ENCODE data around the gene RTN1. TPM values are rescaled to one million over a fixed set of nuclear protein-coding genes. Genes with fewer than 3 reads are reported as not detected.
A peak's percentile ranks its signal among the peaks of the same experiment; 100 is the strongest.

The RTN1 gene
- total RNA-seq, 1 experiment from 2014 or later = 9.8 TPM

- DNase-seq (ENCODE audit: unreplicated experiment) = no peak
- no TSS peak for BruUV-seq (replicated peaks)
- no peaks in the 10 kb centered on the region for H3K9me3 Mint-ChIP-seq (ENCODE audit: unreplicated experiment)
- no peak for TF ChIP-seq CTCF (IDR thresholded peaks at IDR 0.05; ENCODE audit: unreplicated experiment)
- ChIA-PET CTCF (interaction anchor here (0.6 to 5.7 kb wide), 4 partner anchors 22 to 545 kb away, joined by 3 to 31 read pairs (median 3); no protein-coding TSS in a partner anchor), POLR2A (no interaction called here)
- no peak overlapping the region for H3K4me3 Mint-ChIP-seq (ENCODE audit: unreplicated experiment)
- H3K27ac Mint-ChIP-seq (ENCODE audit: low read depth, unreplicated experiment) = no peak overlapping the region
- H3K36me3 Mint-ChIP-seq (ENCODE audit: insufficient read depth, unreplicated experiment) = no peaks in the 10 kb centered on the region
- H3K4me1 Mint-ChIP-seq (ENCODE audit: insufficient read depth, unreplicated experiment) = no peaks in the 10 kb centered on the region
- no peaks in the 10 kb centered on the region for H3K27me3 Mint-ChIP-seq (ENCODE audit: insufficient read depth, unreplicated experiment)
- intact Hi-C loops (cut with micrococcal nuclease) = no loop called here
Observed at GRCh38 chr14:59904184-59904583, 33.6 kb upstream of the RTN1 start.

GRCh38 chr14:59900556-59900955, 30.0 kb upstream of the RTN1 start:
- no peak for TF ChIP-seq CTCF (IDR thresholded peaks at IDR 0.05; ENCODE audit: unreplicated experiment)
- Mint-ChIP-seq H3K27me3 (ENCODE audit: insufficient read depth, unreplicated experiment) (no peaks in the 10 kb centered on the region), H3K4me1 (ENCODE audit: insufficient read depth, unreplicated experiment) (peaks cover 14% of the 10 kb centered on the region), H3K4me3 (ENCODE audit: unreplicated experiment) (no peak overlapping the region), H3K9me3 (ENCODE audit: unreplicated experiment) (no peaks in the 10 kb centered on the region), H3K36me3 (ENCODE audit: insufficient read depth, unreplicated experiment) (no peaks in the 10 kb centered on the region), H3K27ac (ENCODE audit: low read depth, unreplicated experiment) (no peak overlapping the region)
- no TSS peak for BruUV-seq (replicated peaks)
- ChIA-PET POLR2A (interaction anchor here (0.6 kb wide), 1 partner anchor 1413 kb away, joined by 3 read pairs; no protein-coding TSS in a partner anchor), CTCF (interaction anchor here (0.7 to 8.3 kb wide), 5 partner anchors 58 to 416 kb away, joined by 3 to 152 read pairs (median 20); partner anchors contain the start of genes JKAMP and L3HYPDH)
- intact Hi-C loops (cut with micrococcal nuclease) = no loop called here
- no peak for DNase-seq (ENCODE audit: unreplicated experiment)

GRCh38 chr14:59897757-59898383, 27.3 kb upstream of the RTN1 start:
- Mint-ChIP-seq H3K9me3 (ENCODE audit: unreplicated experiment) (no peaks in the 10 kb centered on the region), H3K27ac (ENCODE audit: low read depth, unreplicated experiment) (peak overlapping the region; percentile 54), H3K4me3 (ENCODE audit: unreplicated experiment) (no peak overlapping the region), H3K27me3 (ENCODE audit: insufficient read depth, unreplicated experiment) (no peaks in the 10 kb centered on the region), H3K36me3 (ENCODE audit: insufficient read depth, unreplicated experiment) (no peaks in the 10 kb centered on the region), H3K4me1 (ENCODE audit: insufficient read depth, unreplicated experiment) (peaks cover 14% of the 10 kb centered on the region)
- no TSS peak for BruUV-seq (replicated peaks)
- ChIA-PET CTCF (interaction anchor here (0.5 to 8.3 kb wide), 57 partner anchors 9 to 1533 kb away, joined by 3 to 166 read pairs (median 5); partner anchors contain the start of genes JKAMP, L3HYPDH and LRRC9), POLR2A (interaction anchor here (0.6 to 3.9 kb wide), 10 partner anchors 9 to 435 kb away, joined by 3 to 27 read pairs (median 4); partner anchors contain the start of genes JKAMP and L3HYPDH)
- DNase-seq (ENCODE audit: unreplicated experiment) = peak; percentile 73
- intact Hi-C loops (cut with micrococcal nuclease) = loop anchor here (1.0 kb wide), 4 partner anchors 190 to 391 kb away; no protein-coding TSS in a partner anchor
- peak; percentile 84 for TF ChIP-seq CTCF (IDR thresholded peaks at IDR 0.05; ENCODE audit: unreplicated experiment)

GRCh38 chr14:59895721-59896120, 25.1 kb upstream of the RTN1 start:
- peaks cover 14% of the 10 kb centered on the region for H3K4me1 Mint-ChIP-seq (ENCODE audit: insufficient read depth, unreplicated experiment)
- H3K4me3 Mint-ChIP-seq (ENCODE audit: unreplicated experiment) = no peak overlapping the region
- intact Hi-C loops (cut with micrococcal nuclease) = no loop called here
- POLR2A ChIA-PET = interaction anchor here (0.7 to 3.9 kb wide), 7 partner anchors 23 to 412 kb away, joined by 3 to 27 read pairs (median 4); partner anchors contain the start of genes JKAMP and L3HYPDH
- DNase-seq (ENCODE audit: unreplicated experiment) = no peak
- CTCF ChIA-PET = interaction anchor here (0.5 to 8.3 kb wide), 9 partner anchors 69 to 765 kb away, joined by 3 to 166 read pairs (median 5); no protein-coding TSS in a partner anchor
- no TSS peak for BruUV-seq (replicated peaks)
- no peaks in the 10 kb centered on the region for H3K27me3 Mint-ChIP-seq (ENCODE audit: insufficient read depth, unreplicated experiment)
- H3K27ac Mint-ChIP-seq (ENCODE audit: low read depth, unreplicated experiment) = no peak overlapping the region
- no peaks in the 10 kb centered on the region for H3K36me3 Mint-ChIP-seq (ENCODE audit: insufficient read depth, unreplicated experiment)
- no peak for TF ChIP-seq CTCF (IDR thresholded peaks at IDR 0.05; ENCODE audit: unreplicated experiment)
- H3K9me3 Mint-ChIP-seq (ENCODE audit: unreplicated experiment) = no peaks in the 10 kb centered on the region
